Endothelial cell of umbilical vein (primary cell): ENCODE results near the gene DLG5. TPM values are rescaled to one million over a fixed set of nuclear protein-coding genes. Genes with fewer than 3 reads are reported as not detected.

Experiments
- BruUV-seq: library from RNA; stranded (reverse); fragments of 400-500 nt; replicated peaks from 2 replicates; lab custom pipeline; 2021; lab: Mats Ljungman, UMichigan
- CTCF ChIA-PET: fragments of 300-600, 350-600 bp; sonication (Branson Sonifier 250); formaldehyde crosslinking; loops from one replicate; lab custom pipeline; 2021; ENCODE audit warnings: antibody characterized with exemption, inconsistent platforms; lab: Charles Lee
- POLR2A ChIA-PET: fragments of 300-600, 350-600 bp; sonication (Branson Sonifier 250); formaldehyde crosslinking; loops from one replicate; lab custom pipeline; 2021; ENCODE audit warnings: antibody characterized with exemption, inconsistent platforms; lab: Charles Lee
- DNase-seq: peaks from one replicate; pipeline ENCODE4 v3.0.0-alpha.2; 2011; ENCODE audit warnings: low read depth, low spot score
- FAIRE-seq: peaks from 2 replicates; lab custom pipeline; 2011; peaks lifted over from hg19 to GRCh38; lab: Jason Lieb, UNC
- H2AFZ ChIP-seq: 2 replicates; pipeline ENCODE4 v1.6.0; 2012; ENCODE audit warnings: low read depth, low read length, control low read depth, inconsistent platforms
- H3K27ac ChIP-seq: 2 replicates; pipeline ENCODE4 v1.5.1; 2011; ENCODE audit warnings: low read depth, mild to moderate bottlenecking, control low read depth, low read length, moderate library complexity; ENCODE audit not compliant: insufficient read depth
- H3K27me3 ChIP-seq, 2 experiments: 2 replicates each; pipeline versions ENCODE4 v1.6.0 to v1.6.1; 2011; ENCODE audit warnings: low read length in 2 of 2, mixed read lengths in 1 of 2; ENCODE audit not compliant: control insufficient read depth in 2 of 2, insufficient read depth in 2 of 2
- H3K36me3 ChIP-seq, 2 experiments: 2 replicates in 1 of 2; 3 replicates in 1 of 2; pipeline ENCODE4 v1.5.1; 2011; ENCODE audit warnings: low read length in 2 of 2, mild to moderate bottlenecking in 1 of 2, moderate library complexity in 1 of 2; ENCODE audit not compliant: control insufficient read depth in 2 of 2, insufficient read depth in 2 of 2; ENCODE audit errors: extremely low read depth in 1 of 2
- H3K4me1 ChIP-seq: 3 replicates; pipeline ENCODE4 v1.5.1; 2011; ENCODE audit warnings: mild to moderate bottlenecking, low read length; ENCODE audit not compliant: control insufficient read depth, insufficient read depth; ENCODE audit errors: extremely low read depth
- H3K4me2 ChIP-seq: 2 replicates; pipeline ENCODE4 v1.6.1; 2011; ENCODE audit warnings: low read length, control low read depth, mixed read lengths; ENCODE audit not compliant: insufficient read depth
- H3K4me3 ChIP-seq, 3 experiments: fragments of 200-600 bp in 1 of 3; sonication (generic), shearing (Covaris generic) in 1 of 3; replicated peaks in 1 of 3; 2 replicates each; pipeline ENCODE4 v1.5.1; 2011 to 2016; ENCODE audit warnings: control low read depth in 3 of 3, low read length in 3 of 3, mild to moderate bottlenecking in 2 of 3, inconsistent platforms in 1 of 3, low read depth in 1 of 3, moderate library complexity in 1 of 3; ENCODE audit not compliant: insufficient read depth in 1 of 3
- H3K79me2 ChIP-seq: 2 replicates; pipeline ENCODE4 v1.6.0; 2012; ENCODE audit warnings: low read length, inconsistent platforms; ENCODE audit not compliant: control insufficient read depth, insufficient read depth
- H3K9ac ChIP-seq: replicated peaks from 2 replicates; pipeline ENCODE3; 2011; ENCODE audit warnings: low read length, control low read depth; ENCODE audit not compliant: insufficient read depth; ENCODE audit errors: extremely low read depth
- H3K9me1 ChIP-seq: replicated peaks from 3 replicates; pipeline ENCODE4 v1.6.0; 2011; ENCODE audit warnings: mild to moderate bottlenecking, low read length; ENCODE audit not compliant: control insufficient read depth, insufficient read depth; ENCODE audit errors: extremely low read depth
- H3K9me3 ChIP-seq: replicated peaks from 2 replicates; pipeline ENCODE4 v1.5.1; 2012; ENCODE audit warnings: low read length, inconsistent platforms; ENCODE audit not compliant: control insufficient read depth, insufficient read depth
- H4K20me1 ChIP-seq: replicated peaks from 2 replicates; pipeline ENCODE3; 2011; ENCODE audit warnings: mild to moderate bottlenecking, low read length; ENCODE audit not compliant: control insufficient read depth, insufficient read depth; ENCODE audit errors: extremely low read depth
- CTCF ChIP-seq, 2 donors: IDR thresholded peaks; 1 replicate in 1 of 2; 2 replicates in 1 of 2; pipeline ENCODE4 v1.5.1; 2011; ENCODE audit warnings: low read length in 2 of 2, mild to moderate bottlenecking in 2 of 2, moderate library complexity in 2 of 2, control low read depth in 1 of 2, inconsistent platforms in 1 of 2, low read depth in 1 of 2; ENCODE audit not compliant: insufficient read depth in 1 of 2; ENCODE audit errors: extremely low read depth in 1 of 2
- EZH2 ChIP-seq: IDR thresholded peaks from 2 replicates; pipeline ENCODE4 v1.6.1; 2012; ENCODE audit warnings: borderline replicate concordance, low read depth, mild to moderate bottlenecking, moderate library complexity, low read length, inconsistent platforms; ENCODE audit not compliant: severe bottlenecking
- FOS ChIP-seq: IDR thresholded peaks from 2 replicates; pipeline ENCODE4 v1.6.1; 2011; ENCODE audit warnings: mild to moderate bottlenecking, low read length, moderate library complexity, borderline replicate concordance; ENCODE audit not compliant: insufficient read depth
- GATA2 ChIP-seq: IDR thresholded peaks from 2 replicates; pipeline ENCODE4 v1.7.0; 2011; ENCODE audit warnings: low read depth, mild to moderate bottlenecking, moderate library complexity, mixed read lengths, low read length; ENCODE audit not compliant: insufficient read length, insufficient read depth
- JUN ChIP-seq: IDR thresholded peaks from 2 replicates; pipeline ENCODE4 v1.6.1; 2011; ENCODE audit warnings: borderline replicate concordance, low read depth; ENCODE audit not compliant: insufficient read length, insufficient read depth
- MAX ChIP-seq: IDR thresholded peaks from 2 replicates; pipeline ENCODE4 v1.6.1; 2011; ENCODE audit not compliant: insufficient read depth, insufficient read length
- MYC ChIP-seq: IDR thresholded peaks from one replicate; pipeline ENCODE4 v1.6.1; 2011; ENCODE audit warnings: mild to moderate bottlenecking, low read depth, low read length
- POLR2A ChIP-seq: IDR thresholded peaks from 2 replicates; pipeline ENCODE4 v1.6.1; 2012; ENCODE audit warnings: low read depth, mild to moderate bottlenecking, control low read depth, low read length
- POLR2AphosphoS5 ChIP-seq: IDR thresholded peaks from 2 replicates; pipeline ENCODE4 v1.6.1; 2012; ENCODE audit warnings: low read depth, mild to moderate bottlenecking, control low read depth, low read length, moderate library complexity; ENCODE audit not compliant: insufficient read depth
- dilution Hi-C: fragments of 300-500 bp; cut with MboI; formaldehyde crosslinking; loops from one replicate; pipeline ENCODE4 v1.15.0; 2019; ENCODE audit warnings: low sequenced_read_pairs; ENCODE audit not compliant: extremely low pct_ligation_motif_present
- intact Hi-C: fragments of 100-400 bp; cut with micrococcal nuclease; formaldehyde crosslinking; loops from one replicate; pipeline ENCODE4 v1.10.0; 2022
- polyA plus RNA-seq, 4 experiments: library from polyadenylated mRNA; depleted of rRNA in 3 of 4; stranded (reverse) in 3 of 4; unstranded in 1 of 4; fragments of >200 nt; gene quantifications; 2 replicates each; pipeline versions ENCODE4 v1.2.1 to v1.2.3, GENCODE V29; 2011 to 2012; ENCODE audit warnings: missing spikeins in 1 of 4
- total RNA-seq: library from RNA; stranded (reverse); gene quantifications from 2 replicates; pipeline ENCODE4 v1.2.3, GENCODE V29; 2021

DLG5 gene
- total and polyA plus RNA-seq, 2 donors (not counting 3 experiments of a cell fraction or from before 2014, with no cell fraction given): 12.3 to 24.9 TPM

- intact Hi-C loops: no loop called here
- Histone ChIP-seq H3K36me3 (peaks cover 0 to 18% of the 10 kb centered on the region in 2 experiments), H3K9me1 (no peaks in the 10 kb centered on the region), H4K20me1 (no peaks in the 10 kb centered on the region), H3K9ac (no peak overlapping the region), H3K4me1 (peaks cover 10% of the 10 kb centered on the region), H3K9me3 (no peaks in the 10 kb centered on the region), H2AFZ (no peak overlapping the region), H3K4me2 (no peak overlapping the region), H3K27ac (no peak overlapping the region), H3K79me2 (no peaks in the 10 kb centered on the region), H3K27me3 (no peaks in the 10 kb centered on the region), H3K4me3 (no peak overlapping the region)
- no TSS peak for BruUV-seq
- dilution Hi-C loops: no loop called here
- TF ChIP-seq POLR2A (no peak), GATA2 (no peak), FOS (no peak)
- DNase-seq (no peak), FAIRE-seq (no peak)
- ChIA-PET CTCF (interaction anchor here (0.6 kb wide), 1 partner anchor 9 kb away, joined by 3 read pairs; no protein-coding TSS in a partner anchor), POLR2A (no interaction called here)
Measured at GRCh38 chr10:77837925-77838595, 88.5 kb downstream of the DLG5 start.

GRCh38 chr10:77837248-77837924 is 89.2 kb downstream of the DLG5 start:
- TF ChIP-seq GATA2 (no peak), JUN (no peak), POLR2AphosphoS5 (no peak), EZH2 (no peak), FOS (no peak), MAX (no peak), POLR2A (no peak), MYC (no peak), CTCF (IDR thresholded peaks at IDR 0.05; ENCODE audit: extremely low read depth in 1 of 2, insufficient read depth in 1 of 2, low read depth in 1 of 2, low read length in 2 of 2) (no peak)
- Histone ChIP-seq H3K4me1 (peaks cover 10% of the 10 kb centered on the region), H3K9ac (no peak overlapping the region), H3K79me2 (no peaks in the 10 kb centered on the region), H3K4me2 (no peak overlapping the region), H3K27me3 (no peaks in the 10 kb centered on the region), H3K4me3 (no peak overlapping the region), H4K20me1 (no peaks in the 10 kb centered on the region), H3K9me1 (no peaks in the 10 kb centered on the region), H2AFZ (no peak overlapping the region), H3K36me3 (peaks cover 2 to 20% of the 10 kb centered on the region in 2 experiments), H3K9me3 (no peaks in the 10 kb centered on the region), H3K27ac (no peak overlapping the region)
- ChIA-PET CTCF (interaction anchor here (0.6 kb wide), 1 partner anchor 10 kb away, joined by 3 read pairs; no protein-coding TSS in a partner anchor), POLR2A (no interaction called here)
- no TSS peak for BruUV-seq
- FAIRE-seq (no peak), DNase-seq (no peak)
- intact Hi-C loops (no loop called here), dilution Hi-C loops (no loop called here)
